GM21737 (cell line): Measurements from ENCODE around the gene CTR9.
"Not testable (repeated sequence)": the region's sequence is repeated elsewhere in the genome, so short reads cannot be mapped to it uniquely, and the experiment has no call there.

ENCODE experiments used
- ATAC-seq: cut with Tn5 transposase; IDR thresholded peaks from one replicate; pipeline ENCODE4 v1.9.1; 2021; ENCODE audit warnings: mild to moderate bottlenecking, moderate library complexity; ENCODE audit not compliant: unreplicated experiment

The CTR9 gene

GRCh38 chr11:10813945-10814344, 62.9 kb downstream of the CTR9 start:
- no peak for ATAC-seq

- ATAC-seq: no peak
These were observed 67.5 kb downstream of the CTR9 start for GRCh38 chr11:10818594-10818993.

- ATAC-seq: not testable (repeated sequence)
These were observed 71.4 kb downstream of the CTR9 start for GRCh38 chr11:10822491-10822890.

- no peak for ATAC-seq
These were observed 72.1 kb downstream of the CTR9 start for GRCh38 chr11:10823152-10823579.

- ATAC-seq: peak; percentile 67
These were observed 73.8 kb downstream of the CTR9 start for GRCh38 chr11:10824888-10825287.

- ATAC-seq: no peak
These were observed 77.4 kb downstream of the CTR9 start for GRCh38 chr11:10828402-10828801.

- no peak for ATAC-seq
These were observed 78.1 kb downstream of the CTR9 start for GRCh38 chr11:10829139-10829538.
